Trophoblast cell (in vitro differentiated cells and primary cell): Measurements from ENCODE around the gene GTF2IRD1.

ENCODE experiments used
- DNase-seq, 2 donors: peaks; one replicate each; pipeline ENCODE4 v3.0.0-alpha.2; 2016
- H2AFZ ChIP-seq: 2 replicates; pipeline ENCODE4 v1.6.1; 2013; ENCODE audit warnings: low read length, moderate library complexity, mild to moderate bottlenecking; ENCODE audit not compliant: insufficient read depth, poor library complexity
- H2AK5ac ChIP-seq: 2 replicates; pipeline ENCODE4 v1.6.1; 2013; ENCODE audit warnings: mild to moderate bottlenecking, low read length
- H2BK120ac ChIP-seq: 2 replicates; pipeline ENCODE4 v1.6.1; 2013; ENCODE audit warnings: low read length, mild to moderate bottlenecking, moderate library complexity; ENCODE audit not compliant: insufficient read depth, poor library complexity
- H2BK12ac ChIP-seq: 2 replicates; pipeline ENCODE4 v1.6.1; 2013; ENCODE audit warnings: mild to moderate bottlenecking, low read length, moderate library complexity
- H2BK5ac ChIP-seq: 2 replicates; pipeline ENCODE4 v1.6.1; 2013; ENCODE audit warnings: low read length, low read depth, moderate library complexity, mild to moderate bottlenecking; ENCODE audit not compliant: poor library complexity
- H3K14ac ChIP-seq: 2 replicates; pipeline ENCODE4 v1.6.1; 2013; ENCODE audit warnings: mild to moderate bottlenecking, low read length
- H3K18ac ChIP-seq: 2 replicates; pipeline ENCODE4 v1.6.1; 2013; ENCODE audit warnings: mild to moderate bottlenecking, low read length
- H3K23ac ChIP-seq: 2 replicates; pipeline ENCODE4 v1.6.1; 2013; ENCODE audit warnings: low read length
- H3K27ac ChIP-seq: 2 replicates; pipeline ENCODE4 v1.5.1; 2013; ENCODE audit warnings: low read depth, mild to moderate bottlenecking, inconsistent platforms, low read length, moderate library complexity
- H3K27me3 ChIP-seq: 2 replicates; pipeline ENCODE4 v1.6.1; 2013; ENCODE audit warnings: inconsistent platforms, mild to moderate bottlenecking, low read length, moderate library complexity; ENCODE audit not compliant: insufficient read depth
- H3K36me3 ChIP-seq, 2 experiments: 1 replicate in 1 of 2; 2 replicates in 1 of 2; pipeline ENCODE4 v1.6.1; 2013; ENCODE audit warnings: low read length in 2 of 2, mild to moderate bottlenecking in 2 of 2, moderate library complexity in 1 of 2; ENCODE audit not compliant: insufficient read depth in 2 of 2, control insufficient read depth in 1 of 2
- H3K4ac ChIP-seq: 2 replicates; pipeline ENCODE4 v1.6.1; 2013; ENCODE audit warnings: low read depth, mild to moderate bottlenecking, low read length, moderate library complexity
- H3K4me1 ChIP-seq, 2 experiments: 1 replicate in 1 of 2; 2 replicates in 1 of 2; pipeline ENCODE4 v1.6.1; 2013; ENCODE audit warnings: low read length in 2 of 2, mild to moderate bottlenecking in 2 of 2, moderate library complexity in 1 of 2; ENCODE audit not compliant: insufficient read depth in 2 of 2, control insufficient read depth in 1 of 2
- H3K4me2 ChIP-seq: 2 replicates; pipeline ENCODE4 v1.6.1; 2013; ENCODE audit warnings: inconsistent platforms, mild to moderate bottlenecking, low read length, moderate library complexity
- H3K4me3 ChIP-seq: 2 replicates; pipeline ENCODE4 v1.5.1; 2013; ENCODE audit warnings: mild to moderate bottlenecking, low read depth, low read length, inconsistent platforms
- H3K79me1 ChIP-seq: one replicate; pipeline ENCODE4 v1.6.1; 2013; ENCODE audit warnings: low read length
- H3K79me2 ChIP-seq: 2 replicates; pipeline ENCODE4 v1.6.1; 2013; ENCODE audit warnings: low read length, mild to moderate bottlenecking; ENCODE audit not compliant: control insufficient read depth, insufficient read depth, poor library complexity
- H3K9ac ChIP-seq: 2 replicates; pipeline ENCODE4 v1.6.1; 2013; ENCODE audit warnings: mild to moderate bottlenecking, low read length
- H3K9me3 ChIP-seq: 2 replicates; pipeline ENCODE4 v1.6.1; 2013; ENCODE audit warnings: low read depth, mild to moderate bottlenecking, control low read depth, inconsistent platforms, low read length; ENCODE audit not compliant: insufficient read depth
- H4K12ac ChIP-seq: 2 replicates; pipeline ENCODE4 v1.6.1; 2013; ENCODE audit warnings: low read depth, mild to moderate bottlenecking, low read length, moderate library complexity
- H4K8ac ChIP-seq: 2 replicates; pipeline ENCODE4 v1.6.1; 2013; ENCODE audit warnings: low read depth, mild to moderate bottlenecking, low read length, moderate library complexity
- H4K91ac ChIP-seq: one replicate; pipeline ENCODE4 v1.6.1; 2013; ENCODE audit warnings: low read depth, mild to moderate bottlenecking, low read length, moderate library complexity
- WGBS: extraction: QIAGEN DNeasy Blood & Tissue Kit; methylation state at CpG from one replicate; pipeline ENCODE4 v1.1.7; 2013; ENCODE audit warnings: missing lambda C conversion rate; ENCODE audit not compliant: insufficient read length, insufficient coverage; ENCODE audit errors: extremely low coverage; 5-methylcytosine and 5-hydroxymethylcytosine counted together

GTF2IRD1 gene

GRCh38 chr7:74475243-74475986 lies 21.7 kb downstream of the GTF2IRD1 start:
- Histone ChIP-seq H3K4me3 (no peak overlapping the region), H3K79me2 (peaks cover 3% of the 10 kb centered on the region), H2BK120ac (no peak overlapping the region), H3K27me3 (no peaks in the 10 kb centered on the region), H4K12ac (peak overlapping the region; percentile 12), H3K18ac (peak overlapping the region; percentile 15), H4K8ac (no peak overlapping the region), H3K9ac (no peak overlapping the region), H3K4me2 (no peak overlapping the region), H3K23ac (no peak overlapping the region), H3K4me1 (peaks cover 10 to 20% of the 10 kb centered on the region in 2 experiments), H3K9me3 (no peaks in the 10 kb centered on the region), H2BK5ac (no peak overlapping the region), H2AFZ (no peak overlapping the region), H3K4ac (no peak overlapping the region), H3K36me3 (peaks cover 0 to 4% of the 10 kb centered on the region in 2 experiments), H3K14ac (no peak overlapping the region), H3K79me1 (peaks cover 3% of the 10 kb centered on the region), H2BK12ac (no peak overlapping the region), H3K27ac (no peak overlapping the region), H2AK5ac (no peak overlapping the region), H4K91ac (peak overlapping the region; percentile 37)
- peak; percentile 89 to 90 for DNase-seq
- no CpG with 5 or more reads among the region's 15 CpGs for WGBS

GRCh38 chr7:74475987-74476350 lies 22.3 kb downstream of the GTF2IRD1 start:
- H3K4me3 ChIP-seq: no peak overlapping the region

GRCh38 chr7:74476626-74477025 lies 22.9 kb downstream of the GTF2IRD1 start:
- no peak overlapping the region for H2BK120ac ChIP-seq
- no peak overlapping the region for H3K9ac ChIP-seq
- H3K4ac ChIP-seq: no peak overlapping the region
- H3K18ac ChIP-seq: peak overlapping the region; percentile 29
- no peak overlapping the region for H3K27ac ChIP-seq
- no peaks in the 10 kb centered on the region for H3K9me3 ChIP-seq
- no CpG with 5 or more reads among the region's 8 CpGs for WGBS
- no peak overlapping the region for H4K12ac ChIP-seq
- H4K91ac ChIP-seq: no peak overlapping the region
- no peak overlapping the region for H2AK5ac ChIP-seq
- peak overlapping the region; percentile 8 for H2BK12ac ChIP-seq
- H2AFZ ChIP-seq: no peak overlapping the region
- peaks cover 7% of the 10 kb centered on the region for H3K79me1 ChIP-seq
- H3K14ac ChIP-seq: no peak overlapping the region
- H3K23ac ChIP-seq: no peak overlapping the region
- no peak for DNase-seq
- peaks cover 3% of the 10 kb centered on the region for H3K79me2 ChIP-seq
- no peaks in the 10 kb centered on the region for H3K27me3 ChIP-seq
- no peak overlapping the region for H4K8ac ChIP-seq
- no peak overlapping the region for H2BK5ac ChIP-seq
- H3K4me1 ChIP-seq: peaks cover 17 to 28% of the 10 kb centered on the region in 2 experiments
- H3K4me2 ChIP-seq: no peak overlapping the region
- peaks cover 0 to 4% of the 10 kb centered on the region in 2 experiments for H3K36me3 ChIP-seq
- H3K4me3 ChIP-seq: no peak overlapping the region

More at GRCh38 chr7:74475987-74476350, 22.3 kb downstream of the GTF2IRD1 start:
- Histone ChIP-seq H3K27ac (no peak overlapping the region), H2BK12ac (no peak overlapping the region), H3K18ac (no peak overlapping the region), H3K4ac (no peak overlapping the region), H2BK5ac (no peak overlapping the region), H4K91ac (no peak overlapping the region), H3K9ac (no peak overlapping the region), H3K4me1 (peaks cover 15 to 25% of the 10 kb centered on the region in 2 experiments), H2AFZ (no peak overlapping the region), H3K4me2 (no peak overlapping the region), H3K27me3 (no peaks in the 10 kb centered on the region), H4K8ac (no peak overlapping the region), H4K12ac (no peak overlapping the region), H3K79me2 (peaks cover 3% of the 10 kb centered on the region), H3K79me1 (peaks cover 7% of the 10 kb centered on the region), H2BK120ac (no peak overlapping the region), H3K14ac (no peak overlapping the region), H3K36me3 (peaks cover 0 to 4% of the 10 kb centered on the region in 2 experiments), H3K9me3 (no peaks in the 10 kb centered on the region), H2AK5ac (no peak overlapping the region), H3K23ac (no peak overlapping the region)
- WGBS: no CpG with 5 or more reads among the region's 8 CpGs
- no peak for DNase-seq

- no peak for DNase-seq
- Histone ChIP-seq H3K36me3 (peaks cover 0 to 4% of the 10 kb centered on the region in 2 experiments), H3K9ac (no peak overlapping the region), H3K27me3 (no peaks in the 10 kb centered on the region), H3K79me2 (peaks cover 3% of the 10 kb centered on the region), H2AFZ (no peak overlapping the region), H4K91ac (no peak overlapping the region), H3K4me1 (peaks cover 20 to 38% of the 10 kb centered on the region in 2 experiments), H3K9me3 (no peaks in the 10 kb centered on the region), H3K79me1 (peaks cover 9% of the 10 kb centered on the region), H2AK5ac (no peak overlapping the region), H4K12ac (no peak overlapping the region), H3K4me2 (no peak overlapping the region), H3K23ac (no peak overlapping the region), H2BK120ac (no peak overlapping the region), H4K8ac (no peak overlapping the region), H3K18ac (no peak overlapping the region), H3K4ac (no peak overlapping the region), H3K27ac (no peak overlapping the region), H3K4me3 (no peak overlapping the region), H2BK5ac (no peak overlapping the region), H3K14ac (no peak overlapping the region), H2BK12ac (no peak overlapping the region)
- no CpG with 5 or more reads among the region's 4 CpGs for WGBS
These were observed 25.0 kb downstream of the GTF2IRD1 start for GRCh38 chr7:74478671-74479065.
